Epithelial cell of esophagus (primary cell): ENCODE measurements around the gene NUP210.

Source experiments
- DNase-seq: peaks from one replicate; pipeline ENCODE4 v3.0.0; 2010; ENCODE audit warnings: low read depth
- H3K4me3 ChIP-seq: 2 replicates; pipeline ENCODE4 v1.5.1; 2011; ENCODE audit warnings: mild to moderate bottlenecking, low read length, control low read depth
- CTCF ChIP-seq: IDR thresholded peaks from 2 replicates; pipeline ENCODE4 v1.5.1; 2011; ENCODE audit warnings: low read depth, mild to moderate bottlenecking, low read length, control low read depth, inconsistent platforms; ENCODE audit not compliant: insufficient read depth; ENCODE audit errors: missing control alignments

Gene NUP210

GRCh38 chr3:13372656-13373055, 47.5 kb downstream of the NUP210 start:
- H3K4me3 ChIP-seq: no peak overlapping the region
- TF ChIP-seq CTCF: no peak
- DNase-seq: no peak

GRCh38 chr3:13372126-13372525, 48.0 kb downstream of the NUP210 start:
- DNase-seq: no peak
- no peak overlapping the region for H3K4me3 ChIP-seq
- TF ChIP-seq CTCF: no peak

GRCh38 chr3:13371100-13372075, 48.7 kb downstream of the NUP210 start:
- no peak overlapping the region for H3K4me3 ChIP-seq
- no peak for TF ChIP-seq CTCF
- DNase-seq: no peak

GRCh38 chr3:13370609-13371008, 49.5 kb downstream of the NUP210 start:
- TF ChIP-seq CTCF: no peak
- H3K4me3 ChIP-seq: no peak overlapping the region
- no peak for DNase-seq

GRCh38 chr3:13370055-13370454, 50.1 kb downstream of the NUP210 start:
- no peak for TF ChIP-seq CTCF
- DNase-seq: no peak
- no peak overlapping the region for H3K4me3 ChIP-seq

DNA sequence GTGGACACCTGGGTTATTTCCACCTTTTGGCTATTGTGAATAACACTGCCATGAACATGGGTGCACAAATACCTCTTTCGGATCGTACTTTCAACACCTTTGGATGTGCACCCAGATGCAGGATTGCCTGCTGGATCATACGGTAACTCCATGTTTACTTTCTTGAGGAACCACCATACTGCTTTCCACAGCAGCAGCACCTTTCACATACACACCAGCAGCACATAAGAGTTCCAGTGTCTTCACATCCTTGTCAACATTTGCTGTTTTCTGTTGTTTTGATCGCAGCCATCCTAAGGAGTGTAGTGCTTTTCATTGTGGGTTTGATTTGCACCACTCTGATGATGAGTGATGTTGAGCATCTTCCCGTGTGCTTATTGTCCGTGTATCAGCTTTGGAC, 51.3 kb downstream of the NUP210 start:
- no peak overlapping the region for H3K4me3 ChIP-seq
- DNase-seq: no peak
- no peak for TF ChIP-seq CTCF

DNA sequence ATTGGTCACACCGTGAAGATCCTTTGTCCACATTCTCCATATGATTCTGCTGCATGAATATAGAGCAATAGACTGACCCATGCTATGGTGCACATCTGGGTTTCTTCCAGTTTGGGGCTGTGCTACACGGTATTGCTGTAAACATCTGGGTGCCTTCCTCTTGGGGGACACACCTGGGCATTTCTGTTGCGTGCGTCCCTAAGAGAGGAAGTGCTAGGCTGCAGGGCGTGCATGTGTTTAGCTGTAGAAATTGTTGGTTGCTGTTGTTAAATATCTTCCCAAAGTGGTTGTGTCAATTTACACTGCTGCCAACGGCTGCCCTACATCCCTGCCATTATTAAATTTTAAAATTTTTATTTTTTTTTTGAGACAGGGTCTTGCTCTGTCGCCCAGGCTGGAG, 52.4 kb downstream of the NUP210 start:
- TF ChIP-seq CTCF: no peak
- DNase-seq: no peak
- no peak overlapping the region for H3K4me3 ChIP-seq
